ENCODE data around the gene PSMD2. TPM values are rescaled to one million over a fixed set of nuclear protein-coding genes. Genes with fewer than 3 reads are reported as not detected.
"Not testable (repeated sequence)": the region's sequence is repeated elsewhere in the genome, so short reads cannot be mapped to it uniquely, and the experiment has no call there.

The PSMD2 gene
- total RNA-seq, 4 donors from 2014 or later, result 136 to 320 (median 244) TPM

DNA sequence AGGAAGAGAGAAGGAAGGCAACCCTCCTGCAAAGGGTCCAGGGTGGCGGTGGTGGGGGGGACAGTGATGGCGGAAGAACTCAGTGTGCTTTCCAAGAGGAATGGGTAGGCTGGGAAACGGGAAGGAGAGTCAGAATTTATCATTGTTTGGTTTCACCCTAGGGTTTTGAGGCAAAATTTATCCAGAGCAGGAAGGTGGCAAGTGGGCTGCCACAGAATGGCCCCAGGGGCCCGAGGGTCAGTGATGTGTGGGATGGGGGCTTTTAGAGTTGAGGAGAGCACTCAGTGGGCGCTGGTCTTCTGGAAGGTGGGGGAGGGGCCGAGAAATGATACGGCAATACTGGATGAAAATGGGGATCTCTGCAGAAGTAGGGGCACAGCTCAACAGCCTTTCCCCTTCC is 38.9 kb downstream of the PSMD2 start:
- H3K4me3 ChIP-seq (replicated peaks in 1 of 3), result no peak overlapping the region
- WGBS, 2 donors, result 61 to 68% methylated on average over 7 of the region's 7 CpGs
- H3K9me3 ChIP-seq, result no peaks in the 10 kb centered on the region
- intact Hi-C loops (cut with DNase I), result no loop called here
- TF ChIP-seq POLR2A (IDR thresholded peaks at IDR 0.05) (no peak), CTCF (IDR thresholded peaks at IDR 0.05) (no peak)
- H3K27ac ChIP-seq, result peak overlapping the region; percentile 91 to 96 (median 91)
- no peaks in the 10 kb centered on the region for H3K27me3 ChIP-seq
- DNase-seq, result no peak
- H3K36me3 ChIP-seq, result peaks cover 26 to 35% of the 10 kb centered on the region in 2 donors
- H3K4me1 ChIP-seq, result peaks cover 24 to 28% of the 10 kb centered on the region in 2 donors

- peaks cover 24 to 28% of the 10 kb centered on the region in 2 donors for H3K4me1 ChIP-seq
- no peaks in the 10 kb centered on the region for H3K27me3 ChIP-seq
- H3K36me3 ChIP-seq, result peaks cover 21 to 35% of the 10 kb centered on the region in 2 donors
- no peak overlapping the region for H3K4me3 ChIP-seq (replicated peaks in 1 of 3)
- no peaks in the 10 kb centered on the region for H3K9me3 ChIP-seq
- peak overlapping the region; percentile 91 to 96 (median 91) for H3K27ac ChIP-seq
- intact Hi-C loops (cut with DNase I), result no loop called here
- 45 to 51% methylated on average over 4 to 31 of the region's 37 CpGs for WGBS, 2 donors
- DNase-seq, result peak; percentile 35 to 41
- no peak for TF ChIP-seq POLR2A (IDR thresholded peaks at IDR 0.05)
- no peak for TF ChIP-seq CTCF (IDR thresholded peaks at IDR 0.05)
These were observed 39.5 kb downstream of the PSMD2 start for GRCh38 chr3:184338511-184338945.

DNA sequence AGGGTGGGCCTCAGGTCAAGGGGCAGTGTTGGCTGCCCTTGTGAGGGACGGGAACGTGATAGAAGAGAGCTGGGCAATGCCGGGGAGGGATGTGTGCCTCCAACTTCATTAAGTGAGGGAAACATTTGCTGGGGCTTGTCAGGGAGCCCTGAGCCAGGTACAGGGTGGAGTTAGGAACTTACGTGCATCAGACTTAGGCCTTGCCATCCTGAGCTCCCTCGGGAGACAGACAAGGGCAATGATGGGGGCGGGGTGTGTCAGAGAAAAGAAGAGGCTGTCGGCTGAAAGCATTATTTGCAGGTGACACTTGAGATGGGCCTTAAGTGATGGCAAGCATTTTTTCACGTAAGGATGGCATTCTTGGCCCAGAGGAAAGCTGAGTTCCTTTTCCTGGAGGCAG is 40.0 kb downstream of the PSMD2 start:
- H3K4me1 ChIP-seq, result peaks cover 24 to 28% of the 10 kb centered on the region in 2 donors
- intact Hi-C loops (cut with DNase I), result no loop called here
- no peaks in the 10 kb centered on the region for H3K27me3 ChIP-seq
- H3K4me3 ChIP-seq (replicated peaks in 1 of 3), result no peak overlapping the region
- no peak for DNase-seq
- peak overlapping the region in 2 of 3 donors; percentile 91 to 96 for H3K27ac ChIP-seq
- H3K9me3 ChIP-seq, result no peaks in the 10 kb centered on the region
- no peak for TF ChIP-seq CTCF (IDR thresholded peaks at IDR 0.05)
- TF ChIP-seq POLR2A (IDR thresholded peaks at IDR 0.05), result no peak
- WGBS, 2 donors, result 51 to 66% methylated on average over 8 of the region's 8 CpGs
- H3K36me3 ChIP-seq, result peaks cover 16 to 32% of the 10 kb centered on the region in 2 donors

- peaks cover 12 to 26% of the 10 kb centered on the region in 2 donors for H3K36me3 ChIP-seq
- H3K27ac ChIP-seq; H3K4me3 ChIP-seq (replicated peaks in 1 of 3); H3K9me3 ChIP-seq; H3K27me3 ChIP-seq; intact Hi-C loops (cut with DNase I): not testable (repeated sequence)
- H3K4me1 ChIP-seq, result peaks cover 24 to 28% of the 10 kb centered on the region in 2 donors
- peak in 1 of 2 donors; percentile 57 for DNase-seq
- 70 to 75% methylated on average over 13 to 18 of the region's 19 CpGs for WGBS, 2 donors
These were observed 40.6 kb downstream of the PSMD2 start for GRCh38 chr3:184339451-184340135.

- Histone ChIP-seq H3K27me3 (no peaks in the 10 kb centered on the region), H3K9me3 (no peaks in the 10 kb centered on the region), H3K36me3 (peaks cover 5 to 22% of the 10 kb centered on the region in 2 donors), H3K27ac (no peak overlapping the region), H3K4me1 (peaks cover 29 to 37% of the 10 kb centered on the region in 2 donors), H3K4me3 (replicated peaks in 1 of 3) (no peak overlapping the region)
- TF ChIP-seq CTCF (IDR thresholded peaks at IDR 0.05), result no peak
- no peak for TF ChIP-seq POLR2A (IDR thresholded peaks at IDR 0.05)
- peak; percentile 57 to 66 for DNase-seq
- intact Hi-C loops (cut with DNase I), result no loop called here
- WGBS, 2 donors, result 78 to 85% methylated on average over 7 of the region's 7 CpGs
These were observed 42.9 kb downstream of the PSMD2 start for GRCh38 chr3:184341925-184342324.

All from thyroid gland (tissue), 4 donors.